Colonic mucosa (tissue), 4 donors: ENCODE measurements around the gene FMNL2. TPM values are rescaled to one million over a fixed set of nuclear protein-coding genes. Genes with fewer than 3 reads are reported as not detected.

ENCODE experiments used
- DNase-seq: peaks from one replicate; pipeline ENCODE4 v3.0.0-alpha.2; 2020
- H3K27ac ChIP-seq: fragments of 200-600 bp; one replicate; pipeline ENCODE4 v1.8.0; 2021
- H3K27me3 ChIP-seq: fragments of 200-600 bp; one replicate; pipeline ENCODE4 v1.8.0; 2021
- H3K36me3 ChIP-seq: fragments of 200-600 bp; one replicate; pipeline ENCODE4 v1.8.0; 2021
- H3K4me1 ChIP-seq: fragments of 200-600 bp; one replicate; pipeline ENCODE4 v1.8.0; 2021; ENCODE audit warnings: mild to moderate bottlenecking
- H3K4me3 ChIP-seq: fragments of 200-600 bp; one replicate; pipeline ENCODE4 v1.8.0; 2021
- H3K9ac ChIP-seq, 2 donors: one replicate each; pipeline ENCODE4 v1.7.0; 2013; ENCODE audit warnings: control low read depth in 2 of 2, low read depth in 2 of 2, low read length in 2 of 2
- H3K9me3 ChIP-seq: fragments of 200-600 bp; one replicate; pipeline ENCODE4 v1.8.0; 2021
- CTCF ChIP-seq: fragments of 200-600 bp; IDR thresholded peaks from one replicate; pipeline ENCODE4 v1.8.0; 2022; ENCODE audit warnings: antibody characterized with exemption, mild to moderate bottlenecking
- intact Hi-C: fragments of 100-400 bp; cut with DNase I; formaldehyde crosslinking; loops from one replicate; pipeline ENCODE4 v1.14.1; 2022
- total RNA-seq, 2 donors: library from RNA; stranded (reverse); fragmentation: NEBNext Ultra II Directional in 1 of 2; extraction: Animal tissue kit (Norgen Biotek cat#: 25700) in 1 of 2; gene quantifications; one replicate each; pipeline ENCODE4 v1.2.1, GENCODE V29; 2021
- donor health status: healthy.
- donor health status: DM: no; HTN: no; CAD: no.
- donor health status: DM: no; HTN: no; CAD: no.

FMNL2 gene
- total RNA-seq, 2 donors from 2014 or later: 10.6 to 17.5 TPM

GRCh38 chr2:152456262-152456661, 121.3 kb downstream of the FMNL2 start:
- Histone ChIP-seq H3K4me1 (no peaks in the 10 kb centered on the region), H3K36me3 (no peaks in the 10 kb centered on the region), H3K9me3 (no peaks in the 10 kb centered on the region), H3K9ac (no peak overlapping the region), H3K4me3 (no peak overlapping the region), H3K27me3 (no peaks in the 10 kb centered on the region), H3K27ac (no peak overlapping the region)
- no peak for TF ChIP-seq CTCF
- no peak for DNase-seq
- intact Hi-C loops: no loop called here

GRCh38 chr2:152458441-152458940, 123.5 kb downstream of the FMNL2 start:
- TF ChIP-seq CTCF: no peak
- no peak overlapping the region for H3K4me3 ChIP-seq
- intact Hi-C loops: no loop called here
- H3K27ac ChIP-seq: no peak overlapping the region
- H3K4me1 ChIP-seq: no peaks in the 10 kb centered on the region
- no peak overlapping the region for H3K9ac ChIP-seq
- no peaks in the 10 kb centered on the region for H3K9me3 ChIP-seq
- H3K36me3 ChIP-seq: no peaks in the 10 kb centered on the region
- H3K27me3 ChIP-seq: no peaks in the 10 kb centered on the region
- no peak for DNase-seq

GRCh38 chr2:152459091-152459490, 124.1 kb downstream of the FMNL2 start:
- Histone ChIP-seq H3K4me3 (no peak overlapping the region), H3K36me3 (no peaks in the 10 kb centered on the region), H3K9ac (no peak overlapping the region), H3K27me3 (no peaks in the 10 kb centered on the region), H3K27ac (no peak overlapping the region), H3K9me3 (no peaks in the 10 kb centered on the region), H3K4me1 (no peaks in the 10 kb centered on the region)
- no peak for TF ChIP-seq CTCF
- intact Hi-C loops: no loop called here
- DNase-seq: no peak

- no peaks in the 10 kb centered on the region for H3K36me3 ChIP-seq
- H3K4me1 ChIP-seq: no peaks in the 10 kb centered on the region
- H3K9ac ChIP-seq: no peak overlapping the region
- H3K27ac ChIP-seq: no peak overlapping the region
- no peaks in the 10 kb centered on the region for H3K27me3 ChIP-seq
- intact Hi-C loops: no loop called here
- TF ChIP-seq CTCF: no peak
- H3K4me3 ChIP-seq: no peak overlapping the region
- no peak for DNase-seq
- no peaks in the 10 kb centered on the region for H3K9me3 ChIP-seq
These were observed 125.6 kb downstream of the FMNL2 start for GRCh38 chr2:152460567-152460966.

- Histone ChIP-seq H3K4me3 (no peak overlapping the region), H3K27ac (no peak overlapping the region), H3K4me1 (no peaks in the 10 kb centered on the region), H3K27me3 (no peaks in the 10 kb centered on the region), H3K36me3 (no peaks in the 10 kb centered on the region), H3K9me3 (no peaks in the 10 kb centered on the region), H3K9ac (no peak overlapping the region)
- TF ChIP-seq CTCF: no peak
- intact Hi-C loops: no loop called here
- no peak for DNase-seq
These were observed 127.1 kb downstream of the FMNL2 start for GRCh38 chr2:152462120-152462519.
